Measurements from ENCODE around the gene MINAR2. TPM values are rescaled to one million over a fixed set of nuclear protein-coding genes. Genes with fewer than 3 reads are reported as not detected.

MINAR2 gene
- total RNA-seq (2014; rRNA removed; shearing (Covaris generic)) (not detected in 2 replicates), polyA plus RNA-seq (2016; fragmentation: Nextera tagmentation; extraction: Ambion mirVana) (not detected in 2 replicates)

- Histone ChIP-seq H3K79me2 (ENCODE audit: insufficient read depth) (no peaks in the 10 kb centered on the region), H3K27ac (no peak within 1 kb of the TSS), H3K4me1 (ENCODE audit: insufficient read depth) (no peaks in the 10 kb centered on the region), H3K4me2 (ENCODE audit: unreplicated experiment) (no peak within 1 kb of the TSS), H3K9me3 (ENCODE audit: low read depth) (no peaks in the 10 kb centered on the region), H2AFZ (no peak within 1 kb of the TSS), H3K27me3 (replicated peaks; ENCODE audit: insufficient read depth) (no peaks in the 10 kb centered on the region), H3K9me2 (ENCODE audit: insufficient read depth) (no peaks in the 10 kb centered on the region), H3K4me3 (no peak within 1 kb of the TSS), H3K9ac (no peak within 1 kb of the TSS), H3K36me3 (ENCODE audit: low read depth) (no peaks in the 10 kb centered on the region), H4K20me1 (ENCODE audit: insufficient read depth) (no peaks in the 10 kb centered on the region), H3F3A (ENCODE audit: insufficient read depth) (no peaks in the 10 kb centered on the region)
- in situ Hi-C loops (cut with MboI) = no loop called here
- DNase-seq = no peak
- 33 to 35% methylated on average over 13 of the region's 13 CpGs for WGBS, 2 experiments (ENCODE audit: low coverage in 1 of 2, low lambda C conversion rate in 2 of 2, missing lambda C conversion rate in 2 of 2)
- no peak for TF ChIP-seq EZH2phosphoT487 (IDR thresholded peaks at IDR 0.05; ENCODE audit: insufficient read depth, low read depth)
- TF ChIP-seq EZH2 (IDR thresholded peaks at IDR 0.05; ENCODE audit: insufficient read depth, poor library complexity, severe bottlenecking) = no peak
These were observed at the start of gene MINAR2 for GRCh38 chr5:129747572-129748407. MINAR2 (plus strand) TSS chr5:129748094; CDS start chr5:129748191, 97 bp downstream.

- Histone ChIP-seq H3K9ac (no peak overlapping the region), H3K4me3 (no peak overlapping the region), H2AFZ (no peak overlapping the region), H3K36me3 (ENCODE audit: low read depth) (no peaks in the 10 kb centered on the region), H3K4me1 (ENCODE audit: insufficient read depth) (no peaks in the 10 kb centered on the region), H3K9me3 (ENCODE audit: low read depth) (no peaks in the 10 kb centered on the region), H3K4me2 (ENCODE audit: unreplicated experiment) (no peak overlapping the region), H3K9me2 (ENCODE audit: insufficient read depth) (no peaks in the 10 kb centered on the region), H3K79me2 (ENCODE audit: insufficient read depth) (no peaks in the 10 kb centered on the region), H3K27ac (no peak overlapping the region), H3F3A (ENCODE audit: insufficient read depth) (no peaks in the 10 kb centered on the region), H3K27me3 (replicated peaks; ENCODE audit: insufficient read depth) (no peaks in the 10 kb centered on the region), H4K20me1 (ENCODE audit: insufficient read depth) (no peaks in the 10 kb centered on the region)
- no peak for TF ChIP-seq EZH2phosphoT487 (IDR thresholded peaks at IDR 0.05; ENCODE audit: insufficient read depth, low read depth)
- TF ChIP-seq EZH2 (IDR thresholded peaks at IDR 0.05; ENCODE audit: insufficient read depth, poor library complexity, severe bottlenecking) = no peak
- in situ Hi-C loops (cut with MboI) = no loop called here
- no peak for DNase-seq
These were observed 49.2 kb upstream of the MINAR2 start for GRCh38 chr5:129698661-129699060.

GRCh38 chr5:129716235-129716634, 31.7 kb upstream of the MINAR2 start:
- Histone ChIP-seq H4K20me1 (ENCODE audit: insufficient read depth) (no peaks in the 10 kb centered on the region), H3K27ac (no peak overlapping the region), H3K4me2 (ENCODE audit: unreplicated experiment) (no peak overlapping the region), H3F3A (ENCODE audit: insufficient read depth) (no peaks in the 10 kb centered on the region), H2AFZ (no peak overlapping the region), H3K79me2 (ENCODE audit: insufficient read depth) (no peaks in the 10 kb centered on the region), H3K9ac (no peak overlapping the region), H3K4me1 (ENCODE audit: insufficient read depth) (no peaks in the 10 kb centered on the region), H3K4me3 (no peak overlapping the region), H3K27me3 (replicated peaks; ENCODE audit: insufficient read depth) (no peaks in the 10 kb centered on the region), H3K36me3 (ENCODE audit: low read depth) (no peaks in the 10 kb centered on the region), H3K9me3 (ENCODE audit: low read depth) (no peaks in the 10 kb centered on the region), H3K9me2 (ENCODE audit: insufficient read depth) (no peaks in the 10 kb centered on the region)
- no peak for DNase-seq
- 0% methylated on average over 1 of the region's 1 CpG for WGBS, 2 experiments (ENCODE audit: low coverage in 1 of 2, low lambda C conversion rate in 2 of 2, missing lambda C conversion rate in 2 of 2)
- in situ Hi-C loops (cut with MboI) = no loop called here
- no peak for TF ChIP-seq EZH2phosphoT487 (IDR thresholded peaks at IDR 0.05; ENCODE audit: insufficient read depth, low read depth)

GRCh38 chr5:129716651-129717050, 31.2 kb upstream of the MINAR2 start:
- H4K20me1 ChIP-seq (ENCODE audit: insufficient read depth) = no peaks in the 10 kb centered on the region
- no peaks in the 10 kb centered on the region for H3K79me2 ChIP-seq (ENCODE audit: insufficient read depth)
- no peaks in the 10 kb centered on the region for H3K36me3 ChIP-seq (ENCODE audit: low read depth)
- H3K9me3 ChIP-seq (ENCODE audit: low read depth) = no peaks in the 10 kb centered on the region
- H3K9ac ChIP-seq = no peak overlapping the region
- DNase-seq = no peak
- H3K9me2 ChIP-seq (ENCODE audit: insufficient read depth) = no peaks in the 10 kb centered on the region
- no peak overlapping the region for H2AFZ ChIP-seq
- H3K27me3 ChIP-seq (replicated peaks; ENCODE audit: insufficient read depth) = no peaks in the 10 kb centered on the region
- no peak overlapping the region for H3K27ac ChIP-seq
- in situ Hi-C loops (cut with MboI) = no loop called here
- H3K4me2 ChIP-seq (ENCODE audit: unreplicated experiment) = no peak overlapping the region
- no peak overlapping the region for H3K4me3 ChIP-seq
- H3F3A ChIP-seq (ENCODE audit: insufficient read depth) = no peaks in the 10 kb centered on the region
- TF ChIP-seq EZH2 (IDR thresholded peaks at IDR 0.05; ENCODE audit: insufficient read depth, poor library complexity, severe bottlenecking) = no peak
- no peak for TF ChIP-seq EZH2phosphoT487 (IDR thresholded peaks at IDR 0.05; ENCODE audit: insufficient read depth, low read depth)
- 15 to 22% methylated on average over 5 of the region's 5 CpGs for WGBS, 2 experiments (ENCODE audit: low coverage in 1 of 2, low lambda C conversion rate in 2 of 2, missing lambda C conversion rate in 2 of 2)
- H3K4me1 ChIP-seq (ENCODE audit: insufficient read depth) = no peaks in the 10 kb centered on the region
